Large intestine (tissue), 3 donors: ENCODE results near the gene SYT2. TPM values are rescaled to one million over a fixed set of nuclear protein-coding genes. Genes with fewer than 3 reads are reported as not detected.

Experiments used
- DNase-seq, 2 donors: peaks; one replicate each; pipeline versions ENCODE4 v3.0.0 to v3.0.0-alpha.2; 2013
- H3K27ac ChIP-seq: one replicate; pipeline ENCODE4 v1.5.1; 2013; ENCODE audit warnings: low read length
- H3K27me3 ChIP-seq: 2 replicates; pipeline ENCODE4 v1.6.1; 2013; ENCODE audit warnings: low read length; ENCODE audit not compliant: control insufficient read depth, insufficient read depth
- H3K36me3 ChIP-seq: 2 replicates; pipeline ENCODE4 v1.6.1; 2013; ENCODE audit warnings: low read length; ENCODE audit not compliant: control insufficient read depth, insufficient read depth
- H3K4me1 ChIP-seq: one replicate; pipeline ENCODE4 v1.6.1; 2013; ENCODE audit warnings: low read length; ENCODE audit not compliant: control insufficient read depth, insufficient read depth
- H3K4me3 ChIP-seq: one replicate; pipeline ENCODE4 v1.5.1; 2013; ENCODE audit warnings: low read length
- H3K9me3 ChIP-seq: one replicate; pipeline ENCODE4 v1.6.1; 2013; ENCODE audit warnings: mild to moderate bottlenecking, low read depth, low read length, moderate library complexity; ENCODE audit not compliant: control insufficient read depth
- WGBS: methylation state at CpG from one replicate; pipeline ENCODE4 v1.1.5; 2013; ENCODE audit warnings: low lambda C conversion rate; ENCODE audit not compliant: insufficient coverage; 5-methylcytosine and 5-hydroxymethylcytosine counted together
- polyA plus RNA-seq: library from polyadenylated mRNA; unstranded; fragments of 120-200 nt; gene quantifications from one replicate; pipeline ENCODE4 v1.2.1, GENCODE V29; 2013

Gene SYT2
- polyA plus RNA-seq, 1 donor: 1.4 TPM

- H3K27me3 ChIP-seq: no peaks in the 10 kb centered on the region
- peaks cover 29% of the 10 kb centered on the region for H3K36me3 ChIP-seq
Measured at GRCh38 chr1:202572867-202573266, 137.4 kb downstream of the SYT2 start.

GRCh38 chr1:202571719-202572339, 138.4 kb downstream of the SYT2 start:
- peaks cover 8% of the 10 kb centered on the region for H3K4me1 ChIP-seq
- H3K4me3 ChIP-seq: no peak overlapping the region
- WGBS: no CpG with 5 or more reads among the region's 3 CpGs
- no peaks in the 10 kb centered on the region for H3K27me3 ChIP-seq
- no peaks in the 10 kb centered on the region for H3K9me3 ChIP-seq
- no peak overlapping the region for H3K27ac ChIP-seq
- DNase-seq: no peak
- H3K36me3 ChIP-seq: peaks cover 34% of the 10 kb centered on the region

More at GRCh38 chr1:202572867-202573266, 137.4 kb downstream of the SYT2 start:
- no peak for DNase-seq
- no CpG with 5 or more reads among the region's 1 CpG for WGBS
- H3K4me1 ChIP-seq: peaks cover 10% of the 10 kb centered on the region
- H3K9me3 ChIP-seq: no peaks in the 10 kb centered on the region
- H3K27ac ChIP-seq: no peak overlapping the region
- H3K4me3 ChIP-seq: no peak overlapping the region

GRCh38 chr1:202569393-202570322, 140.6 kb downstream of the SYT2 start:
- Histone ChIP-seq H3K9me3 (no peaks in the 10 kb centered on the region), H3K4me1 (peaks cover 16% of the 10 kb centered on the region), H3K4me3 (no peak overlapping the region), H3K27me3 (no peaks in the 10 kb centered on the region), H3K36me3 (peaks cover 34% of the 10 kb centered on the region), H3K27ac (peak overlapping the region; percentile 10)
- no peak for DNase-seq

- Histone ChIP-seq H3K27ac (peak overlapping the region; percentile 10), H3K9me3 (no peaks in the 10 kb centered on the region), H3K4me1 (peaks cover 20% of the 10 kb centered on the region), H3K4me3 (no peak overlapping the region), H3K36me3 (peaks cover 29% of the 10 kb centered on the region), H3K27me3 (no peaks in the 10 kb centered on the region)
- DNase-seq: no peak
- no CpG with 5 or more reads among the region's 4 CpGs for WGBS
Measured at GRCh38 chr1:202568826-202569225, 141.4 kb downstream of the SYT2 start.

GRCh38 chr1:202568410-202568809, 141.8 kb downstream of the SYT2 start:
- Histone ChIP-seq H3K36me3 (peaks cover 29% of the 10 kb centered on the region), H3K4me1 (peaks cover 20% of the 10 kb centered on the region), H3K27me3 (no peaks in the 10 kb centered on the region), H3K9me3 (no peaks in the 10 kb centered on the region), H3K27ac (no peak overlapping the region), H3K4me3 (no peak overlapping the region)
- WGBS: no CpG with 5 or more reads among the region's 2 CpGs
- DNase-seq: no peak

GRCh38 chr1:202567738-202568137, 142.5 kb downstream of the SYT2 start:
- WGBS: 62% methylated on average over 3 of the region's 4 CpGs
- Histone ChIP-seq H3K36me3 (peaks cover 34% of the 10 kb centered on the region), H3K4me1 (peaks cover 20% of the 10 kb centered on the region)

GRCh38 chr1:202565890-202566602, 144.2 kb downstream of the SYT2 start:
- no peak for DNase-seq
- no CpG with 5 or more reads among the region's 2 CpGs for WGBS
- H3K9me3 ChIP-seq: no peaks in the 10 kb centered on the region
- peaks cover 29% of the 10 kb centered on the region for H3K36me3 ChIP-seq
- H3K4me1 ChIP-seq: peaks cover 20% of the 10 kb centered on the region
- peak overlapping the region; percentile 12 for H3K27ac ChIP-seq
- H3K4me3 ChIP-seq: no peak overlapping the region
- H3K27me3 ChIP-seq: no peaks in the 10 kb centered on the region

More at GRCh38 chr1:202567738-202568137, 142.5 kb downstream of the SYT2 start:
- no peak for DNase-seq
- H3K4me3 ChIP-seq: no peak overlapping the region
- no peaks in the 10 kb centered on the region for H3K9me3 ChIP-seq
- no peak overlapping the region for H3K27ac ChIP-seq
- H3K27me3 ChIP-seq: no peaks in the 10 kb centered on the region

- no CpG with 5 or more reads among the region's 2 CpGs for WGBS
- H3K27ac ChIP-seq: no peak overlapping the region
Measured at GRCh38 chr1:202564958-202565495, 145.2 kb downstream of the SYT2 start.

GRCh38 chr1:202563818-202564217, 146.4 kb downstream of the SYT2 start:
- no CpG with 5 or more reads among the region's 1 CpG for WGBS
- Histone ChIP-seq H3K9me3 (no peaks in the 10 kb centered on the region), H3K27me3 (no peaks in the 10 kb centered on the region), H3K27ac (no peak overlapping the region), H3K4me3 (no peak overlapping the region), H3K36me3 (peaks cover 21% of the 10 kb centered on the region), H3K4me1 (peaks cover 16% of the 10 kb centered on the region)
- DNase-seq: no peak

More at GRCh38 chr1:202564958-202565495, 145.2 kb downstream of the SYT2 start:
- Histone ChIP-seq H3K36me3 (peaks cover 24% of the 10 kb centered on the region), H3K4me1 (peaks cover 20% of the 10 kb centered on the region), H3K4me3 (no peak overlapping the region), H3K9me3 (no peaks in the 10 kb centered on the region), H3K27me3 (no peaks in the 10 kb centered on the region)
- DNase-seq: no peak

- H3K4me1 ChIP-seq: peaks cover 13% of the 10 kb centered on the region
Measured at GRCh38 chr1:202562444-202563060, 147.7 kb downstream of the SYT2 start.

More at GRCh38 chr1:202562444-202563060, 147.7 kb downstream of the SYT2 start:
- H3K36me3 ChIP-seq: peaks cover 19% of the 10 kb centered on the region
- no peak overlapping the region for H3K4me3 ChIP-seq
- H3K9me3 ChIP-seq: no peaks in the 10 kb centered on the region
- no peaks in the 10 kb centered on the region for H3K27me3 ChIP-seq
- WGBS: 97% methylated on average over 6 of the region's 13 CpGs
- H3K27ac ChIP-seq: no peak overlapping the region
- DNase-seq: no peak
